NCI-H226 (cell line): ENCODE data around the gene MACROD1.
"Not testable (repeated sequence)": the region's sequence is repeated elsewhere in the genome, so short reads cannot be mapped to it uniquely, and the experiment has no call there.

Source experiments
- DNase-seq: peaks from one replicate; pipeline ENCODE4 v3.0.0-alpha.2; 2015

MACROD1 gene

DNA sequence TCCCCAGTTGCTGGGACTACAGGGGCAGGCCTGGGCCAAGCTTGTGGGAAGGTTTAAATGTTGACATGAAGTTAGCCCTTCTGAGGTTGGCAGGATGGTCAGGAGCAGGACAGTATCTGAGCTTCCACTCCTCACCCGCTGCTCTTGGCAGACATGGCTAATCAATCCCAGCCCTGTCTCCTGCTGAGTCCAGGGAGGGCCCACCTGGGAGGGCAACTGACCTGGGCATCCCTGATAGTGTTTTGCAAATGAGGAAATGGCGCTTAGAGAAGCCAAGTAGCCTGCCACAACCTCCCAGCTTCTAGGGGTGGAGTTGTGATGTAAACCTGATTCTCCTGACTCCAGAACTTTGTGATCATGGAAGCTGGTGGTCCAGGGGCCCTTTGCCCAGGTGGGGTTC is 113.5 kb downstream of the MACROD1 start:
- DNase-seq: no peak

DNA sequence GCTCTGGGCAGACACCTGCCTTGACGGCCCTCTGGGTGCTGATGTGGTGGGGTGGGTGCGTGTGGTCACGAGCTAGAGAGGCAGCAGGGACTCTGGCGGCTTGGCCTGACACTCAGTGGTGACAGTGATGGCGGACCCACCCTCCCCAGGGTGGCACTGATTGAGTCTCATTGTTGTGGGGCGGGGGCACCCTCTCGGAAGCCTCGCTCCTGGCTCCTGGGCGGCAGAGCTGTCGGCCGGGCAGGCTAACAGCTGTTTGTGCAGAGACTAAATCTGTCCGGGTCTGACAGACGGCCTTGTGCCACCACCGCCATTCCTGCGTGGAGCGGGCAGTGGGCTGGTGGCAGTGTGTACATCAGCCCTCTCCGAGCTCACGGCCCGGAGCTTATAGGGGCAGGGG is 114.6 kb downstream of the MACROD1 start:
- no peak for DNase-seq

DNA sequence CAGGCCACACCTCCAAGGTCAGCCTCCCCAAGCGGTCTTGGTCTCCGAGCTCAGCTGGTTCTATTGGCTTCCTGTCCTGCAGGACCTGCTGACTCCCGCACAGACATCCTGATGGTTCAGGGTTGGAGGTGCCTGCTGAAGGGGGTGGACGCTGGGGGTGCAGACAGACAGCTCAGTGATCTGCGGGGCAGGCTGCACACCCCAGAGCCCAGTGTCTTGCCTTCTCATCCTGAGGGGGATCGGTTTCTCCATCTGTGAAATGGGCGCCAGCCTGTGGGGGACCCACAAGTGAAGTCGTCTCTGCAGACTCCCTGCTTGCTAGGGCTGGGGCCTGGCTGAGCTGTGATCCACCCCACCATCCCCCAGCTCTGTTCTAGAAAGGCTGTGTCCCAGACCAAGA is 116.4 kb downstream of the MACROD1 start:
- no peak for DNase-seq

DNA sequence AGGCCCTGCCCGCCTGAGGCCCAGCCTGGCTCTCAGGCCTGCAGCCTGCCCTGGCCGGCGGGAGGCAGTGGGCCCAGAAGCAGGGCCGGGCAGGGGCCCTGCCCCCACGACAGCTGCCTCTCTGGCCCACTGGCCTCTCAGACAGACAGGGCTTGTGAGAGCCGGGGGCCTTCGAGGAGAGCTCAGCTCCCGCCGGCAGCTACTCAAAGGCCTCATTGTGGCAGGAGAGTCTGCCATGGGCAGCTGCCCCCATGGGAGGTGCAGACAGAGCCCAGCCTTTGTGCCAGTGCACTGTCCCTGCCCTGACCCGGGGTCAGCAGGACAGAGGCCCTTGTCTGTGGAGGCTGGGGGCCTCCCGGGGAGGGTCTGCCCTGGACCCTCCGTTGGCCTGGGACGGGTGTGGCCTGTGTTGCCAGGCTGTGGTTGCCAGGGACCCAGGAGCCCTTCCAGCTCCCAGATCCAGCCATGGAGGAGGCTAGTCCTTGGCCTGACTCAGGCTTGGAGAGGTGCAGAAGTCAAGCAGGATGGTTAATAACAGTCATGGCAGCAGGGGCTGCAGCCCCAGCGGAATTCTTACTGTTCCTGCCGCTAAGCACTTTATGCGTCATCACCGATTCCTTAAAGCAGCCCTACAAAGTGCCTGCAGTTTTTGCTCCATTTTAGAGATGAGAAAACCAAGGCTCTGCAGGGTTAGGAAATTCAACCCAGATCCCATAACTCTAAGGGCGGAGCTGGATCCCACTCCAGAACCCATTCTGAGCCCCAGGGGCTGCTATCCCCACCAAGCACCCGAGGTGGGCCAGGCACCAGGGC is 117.7 kb downstream of the MACROD1 start:
- no peak for DNase-seq

DNA sequence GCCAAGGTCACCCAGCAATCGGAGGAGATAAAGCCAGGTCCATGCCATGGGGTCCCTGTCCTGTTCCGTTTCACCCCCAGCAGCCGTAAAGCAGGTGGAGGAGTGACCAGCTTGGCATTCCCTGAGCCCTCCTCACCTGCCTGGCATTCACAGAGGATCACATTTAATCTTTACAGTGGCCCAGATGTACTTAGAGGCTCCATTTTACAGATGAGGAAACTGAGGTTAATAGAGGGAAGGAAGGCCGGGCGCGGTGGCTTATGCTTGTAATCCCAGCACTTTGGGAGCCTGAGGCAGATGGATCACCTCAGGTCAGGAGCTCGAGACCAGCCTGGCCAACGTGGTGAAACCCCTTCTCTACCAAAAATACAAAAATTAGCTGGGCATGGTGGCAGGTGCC is 118.5 kb downstream of the MACROD1 start:
- not testable (repeated sequence) for DNase-seq

DNA sequence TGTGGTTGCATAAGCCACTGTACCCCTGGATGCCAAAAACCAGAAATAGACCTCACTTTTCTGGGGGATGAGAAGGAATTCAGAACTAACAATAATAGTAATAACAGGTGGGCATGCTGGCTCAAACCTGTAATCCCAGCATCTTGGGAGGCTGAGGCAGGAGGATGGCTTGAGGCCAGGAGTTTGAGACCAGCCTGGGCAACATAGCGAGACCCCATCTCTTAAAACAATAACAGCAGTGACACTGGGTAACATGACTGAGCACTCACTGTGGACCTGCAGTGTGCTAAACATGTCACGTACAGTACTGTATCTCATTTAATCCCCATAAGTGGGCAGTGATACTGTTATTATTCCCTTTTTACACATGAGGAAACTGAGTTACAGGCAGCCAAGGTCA is 120.2 kb downstream of the MACROD1 start:
- DNase-seq: no peak

DNA sequence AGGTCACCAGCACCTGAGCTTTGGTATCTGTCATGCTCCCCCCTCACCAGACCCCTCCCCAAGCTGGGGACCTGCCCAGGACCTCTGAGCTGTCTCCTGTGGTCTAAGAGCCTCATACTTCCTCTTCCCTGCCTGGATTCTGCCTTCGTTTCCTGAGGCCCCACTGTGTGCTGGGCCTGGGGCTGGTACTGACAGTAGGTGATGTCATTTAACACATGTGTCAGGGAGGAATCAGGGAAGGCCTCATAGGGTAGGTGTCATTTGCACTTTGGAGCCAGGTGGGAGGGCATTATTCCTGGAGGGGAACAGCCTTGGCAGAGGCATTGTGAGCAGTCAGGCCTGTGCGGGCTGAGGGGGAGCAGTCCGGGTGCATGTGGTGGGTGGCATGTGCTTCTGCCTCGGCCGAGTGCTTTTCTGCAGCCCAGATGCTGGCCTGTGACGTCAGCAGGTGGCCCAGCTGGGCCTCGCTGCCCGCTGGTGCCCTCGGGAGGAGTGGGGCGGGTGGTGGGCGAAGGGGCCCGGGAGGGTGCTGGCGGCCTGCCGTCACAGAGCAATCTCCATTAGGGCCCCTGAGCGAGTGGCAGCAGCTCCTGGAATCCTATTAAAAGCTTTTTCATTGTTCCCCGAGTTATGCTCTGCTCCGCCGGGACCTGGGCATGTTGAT is 121.1 kb downstream of the MACROD1 start:
- no peak for DNase-seq

DNA sequence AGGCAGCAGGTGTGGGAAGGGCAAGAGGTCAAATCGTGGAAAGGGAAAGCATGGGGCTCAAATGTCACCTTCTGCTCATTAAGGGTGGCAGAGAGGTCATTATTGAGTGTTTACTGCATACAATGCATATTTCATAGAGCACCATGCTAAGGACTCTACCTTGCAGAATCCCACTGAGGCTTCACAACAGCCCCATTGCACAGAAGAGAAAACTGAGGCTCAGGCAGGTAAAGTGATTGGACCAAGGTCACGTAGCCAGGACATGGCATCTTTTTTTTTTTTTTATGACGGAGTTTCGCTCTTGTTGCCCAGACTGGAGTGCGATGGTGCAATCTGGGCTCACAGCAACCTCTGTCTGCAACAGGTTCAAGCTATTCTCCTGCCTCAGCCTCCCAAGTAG is 122.4 kb downstream of the MACROD1 start:
- no peak for DNase-seq

DNA sequence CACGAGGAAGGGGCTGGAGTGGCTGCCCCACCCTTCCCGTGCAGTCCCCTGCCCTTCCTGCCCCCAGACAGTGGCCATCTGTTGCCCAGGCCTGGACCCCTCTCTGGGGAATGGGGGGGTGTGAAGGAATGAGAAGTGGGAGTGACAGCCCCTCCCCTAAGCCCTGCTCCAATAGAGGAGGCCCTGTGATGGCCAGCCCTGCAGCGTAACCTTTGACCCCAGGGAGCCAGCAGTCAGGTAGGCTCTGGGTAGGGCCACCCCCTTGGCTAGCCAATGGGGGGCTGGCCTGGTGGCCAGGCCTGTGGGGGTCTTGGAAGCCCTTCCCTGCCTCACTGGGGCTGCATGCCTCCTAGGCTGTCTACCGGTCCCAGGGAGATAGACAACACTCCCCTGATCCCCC is 123.6 kb downstream of the MACROD1 start:
- DNase-seq: no peak

DNA sequence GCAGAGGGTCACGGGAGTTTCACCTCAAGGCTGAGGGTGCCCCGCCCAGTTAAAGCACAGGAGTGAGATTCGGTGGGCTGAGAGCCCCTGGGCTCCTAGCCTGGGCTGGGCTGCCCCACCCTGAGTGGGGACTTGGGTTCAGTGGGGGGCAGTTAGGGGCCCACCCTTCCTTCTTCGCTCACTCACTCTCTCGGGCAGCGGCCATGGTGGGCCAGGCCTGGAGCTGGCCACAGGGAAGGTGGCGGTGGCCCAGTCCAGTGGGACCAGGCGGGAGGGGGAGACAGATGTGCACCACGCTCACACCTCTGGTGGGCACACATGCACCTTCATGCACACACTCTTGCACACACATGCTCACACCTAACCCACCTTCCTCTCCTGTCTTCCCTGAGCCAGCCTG is 124.1 kb downstream of the MACROD1 start:
- DNase-seq: no peak

DNA sequence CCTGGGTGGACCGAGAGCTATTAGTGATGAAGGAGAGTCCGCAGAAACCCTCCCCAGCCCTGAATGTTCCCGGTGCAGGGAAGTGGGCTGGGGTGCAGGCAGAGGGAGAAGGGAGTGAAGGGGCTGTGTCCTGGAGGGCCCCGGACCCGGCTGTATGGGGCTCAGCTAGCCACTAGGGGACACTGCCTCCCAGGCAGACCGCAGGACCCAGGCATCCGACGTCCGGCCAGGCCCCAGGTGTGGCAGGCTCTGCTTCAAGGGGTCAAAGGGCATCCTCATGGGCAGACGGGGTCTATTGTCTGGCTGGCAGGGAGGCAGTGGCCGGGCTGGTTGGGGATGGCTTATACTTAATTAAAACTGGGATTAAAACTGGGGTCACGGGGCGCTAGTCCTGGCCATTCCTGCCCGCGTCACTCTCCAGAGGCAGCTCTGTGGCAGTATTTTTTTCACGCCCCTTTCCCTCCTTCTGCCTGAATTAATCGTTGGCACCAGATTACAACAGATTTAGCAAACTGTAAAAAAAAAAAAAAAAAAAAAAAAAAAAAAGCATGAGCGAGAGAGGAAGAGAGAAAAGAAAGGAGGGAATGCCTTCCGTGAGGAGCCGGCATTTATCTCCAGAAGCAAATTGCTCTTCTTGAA is 125.1 kb downstream of the MACROD1 start:
- no peak for DNase-seq

DNA sequence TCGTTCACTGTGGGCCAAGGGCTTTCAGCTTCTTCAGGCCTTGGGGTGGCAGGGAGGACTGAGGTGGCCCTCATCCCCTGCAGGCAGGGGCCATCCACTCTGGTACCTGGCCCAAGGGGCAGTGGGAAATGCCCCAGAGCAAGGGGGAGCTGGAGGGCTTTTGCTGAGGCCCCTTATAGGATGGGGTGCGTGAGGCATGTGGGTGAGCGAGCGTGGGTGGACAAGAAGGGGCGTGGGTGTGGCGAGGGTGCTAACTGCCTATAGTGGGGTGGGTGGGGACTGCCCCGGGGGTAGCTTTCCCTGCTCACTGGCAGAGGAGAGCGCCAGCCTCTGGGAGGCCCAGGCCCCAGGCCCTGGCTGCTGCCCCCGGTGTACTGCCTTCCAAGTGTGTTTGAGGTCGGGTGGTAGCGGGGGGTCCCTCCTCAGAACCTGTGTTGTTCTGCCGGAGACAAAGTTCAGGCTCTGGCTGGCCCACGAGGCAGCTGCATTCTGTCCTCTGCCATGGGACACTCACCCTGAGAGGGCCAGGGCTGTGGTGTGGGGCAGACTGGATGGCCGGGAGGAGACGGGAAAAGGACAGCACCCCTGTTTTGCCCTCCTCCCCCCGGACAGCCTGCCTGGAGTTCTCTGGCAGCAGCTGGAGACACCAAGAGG is 126.8 kb downstream of the MACROD1 start:
- DNase-seq: no peak

DNA sequence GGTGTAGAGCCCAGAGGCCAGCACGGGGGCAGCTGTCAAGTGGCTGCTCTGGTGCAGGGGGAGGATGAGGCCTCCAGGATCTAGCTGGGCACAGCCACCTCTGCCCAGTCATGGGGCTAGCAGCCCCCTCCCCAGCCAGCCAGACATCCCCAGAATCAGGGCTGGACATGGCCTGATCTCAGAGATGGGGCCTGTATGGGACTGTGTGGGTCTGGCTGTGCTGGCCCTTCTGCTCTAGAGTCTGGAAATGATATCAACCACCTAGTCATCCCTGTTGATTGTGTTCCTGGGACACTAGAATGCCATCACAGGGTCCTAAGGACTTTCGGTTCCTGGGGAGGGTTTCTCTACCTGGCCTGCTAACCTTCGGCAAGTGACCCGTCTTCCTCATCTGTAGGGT is 127.4 kb downstream of the MACROD1 start:
- no peak for DNase-seq

DNA sequence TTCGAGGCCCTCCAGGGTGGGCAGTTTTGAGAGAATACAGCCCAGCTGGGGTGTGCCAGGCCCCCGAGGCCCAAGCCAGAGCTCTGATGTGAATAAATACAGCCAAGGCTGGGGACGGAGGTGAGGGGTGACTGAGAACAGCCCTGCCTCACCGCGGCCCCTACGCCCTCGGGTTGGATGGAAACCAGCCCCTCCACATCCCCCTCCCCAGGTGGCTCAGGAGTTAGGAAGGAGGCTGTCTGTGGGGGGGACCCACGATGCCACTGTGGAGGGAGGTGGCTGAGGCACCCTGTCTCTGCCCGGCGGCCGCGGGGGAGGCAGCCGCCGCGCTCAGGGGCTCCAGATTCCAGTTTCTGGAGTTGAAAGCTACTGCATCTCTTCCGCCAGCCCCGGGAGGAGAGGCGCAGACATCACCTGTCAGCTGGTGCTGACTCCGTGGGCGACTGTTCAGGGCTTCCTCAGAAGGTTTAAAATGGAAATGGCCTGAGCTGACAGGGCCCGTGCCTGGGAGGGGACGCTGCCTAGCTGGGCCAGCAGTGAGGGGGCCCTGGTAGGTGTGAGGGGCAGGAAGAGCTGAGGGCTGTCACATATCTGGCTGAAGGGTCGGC is 128.8 kb downstream of the MACROD1 start:
- DNase-seq: no peak

DNA sequence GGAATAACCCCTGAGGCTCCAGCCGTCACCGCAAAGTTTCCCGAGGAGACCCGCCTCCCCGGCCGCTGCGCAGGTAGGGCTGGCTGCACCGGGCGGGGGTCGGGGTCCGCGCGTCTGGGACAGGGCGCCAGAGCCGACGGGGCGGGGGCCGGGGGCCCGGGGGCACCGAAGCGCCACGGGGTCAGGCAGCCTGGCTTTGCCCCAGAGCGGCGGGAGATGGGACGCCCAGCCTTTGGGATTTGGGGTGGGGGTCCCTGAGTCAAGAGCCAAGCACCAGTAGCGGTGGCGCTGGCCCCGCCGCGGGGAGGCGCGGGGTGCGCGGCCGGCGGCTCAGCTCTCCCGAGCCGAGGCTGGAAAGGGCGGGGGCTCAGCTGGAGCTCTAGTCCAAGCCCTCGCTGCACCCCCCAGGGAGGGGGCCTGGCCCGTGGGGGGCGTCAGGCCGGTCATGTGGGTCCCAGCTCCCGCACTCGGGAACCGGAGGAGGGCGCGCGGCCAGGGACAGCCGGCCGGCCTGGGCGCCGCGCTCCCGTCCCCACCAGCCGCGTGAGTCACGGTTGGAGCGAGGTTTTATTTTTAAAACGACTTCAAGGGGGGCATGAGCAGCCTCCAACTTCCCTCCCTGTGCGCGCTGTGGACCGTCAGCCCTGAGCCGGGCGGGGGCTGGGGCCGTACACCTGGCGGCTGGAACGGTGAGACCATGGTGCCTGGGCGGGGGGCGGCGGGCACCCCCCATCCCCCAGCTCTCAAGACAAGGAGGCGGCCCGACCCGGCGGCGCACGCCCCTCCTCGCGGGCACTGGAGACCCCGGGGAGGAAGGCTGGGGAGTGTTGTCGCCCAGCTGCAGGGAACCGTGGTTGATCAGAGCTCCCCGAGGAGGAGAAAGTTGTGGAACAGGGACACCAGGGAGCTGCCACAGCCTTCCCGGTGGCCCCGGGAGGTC is 129.6 kb downstream of the MACROD1 start:
- no peak for DNase-seq

DNA sequence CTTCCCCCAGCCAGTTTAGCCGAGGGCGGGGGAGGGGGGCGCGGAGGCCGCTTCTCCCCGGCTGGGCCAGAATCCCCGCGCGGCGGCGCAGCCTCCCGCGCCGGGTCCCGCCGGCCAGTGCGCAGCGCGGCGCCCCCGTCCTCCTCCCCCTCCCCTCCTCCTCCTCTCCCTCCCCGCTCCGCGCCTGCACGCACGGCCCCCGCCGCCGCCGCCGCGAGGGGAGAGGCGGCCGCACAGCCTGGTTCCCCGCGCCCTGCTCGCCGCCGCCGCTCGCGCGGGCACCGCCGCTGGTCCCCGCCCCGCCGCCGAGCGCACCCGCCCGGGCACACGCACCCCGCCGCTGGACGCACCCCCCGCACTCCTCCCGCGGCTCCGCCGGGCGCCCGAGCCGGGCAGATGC is 130.3 kb downstream of the MACROD1 start, which contains the start of gene FLRT1:
Gene FLRT1 (plus strand): TSS at position 356 of the 400 bp plus-strand sequence. CDS start 80,337 bp downstream, outside the sequence.
- no peak for DNase-seq

DNA sequence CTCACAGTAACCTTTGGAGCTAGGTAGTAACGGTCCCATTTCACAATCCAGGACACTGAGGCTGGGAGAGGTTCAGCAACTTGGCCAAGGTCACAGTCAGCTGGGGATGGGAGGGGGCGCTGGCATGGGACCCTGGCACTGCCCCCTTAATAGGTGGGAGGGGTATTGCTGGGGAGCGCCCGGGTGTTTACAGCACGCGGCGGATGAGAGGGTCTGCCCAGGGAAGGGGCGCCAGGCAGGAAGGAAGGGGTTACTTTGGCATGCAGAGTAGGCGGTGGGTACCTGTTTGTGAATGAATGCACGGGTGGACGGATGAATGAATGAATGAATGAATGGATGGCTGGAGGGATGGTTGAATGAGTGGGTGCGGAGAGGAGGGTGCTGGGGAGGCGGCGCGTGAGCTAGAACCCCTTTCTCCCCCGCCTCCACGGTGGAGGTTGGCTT is 130.8 kb downstream of the MACROD1 start:
- no peak for DNase-seq

DNA sequence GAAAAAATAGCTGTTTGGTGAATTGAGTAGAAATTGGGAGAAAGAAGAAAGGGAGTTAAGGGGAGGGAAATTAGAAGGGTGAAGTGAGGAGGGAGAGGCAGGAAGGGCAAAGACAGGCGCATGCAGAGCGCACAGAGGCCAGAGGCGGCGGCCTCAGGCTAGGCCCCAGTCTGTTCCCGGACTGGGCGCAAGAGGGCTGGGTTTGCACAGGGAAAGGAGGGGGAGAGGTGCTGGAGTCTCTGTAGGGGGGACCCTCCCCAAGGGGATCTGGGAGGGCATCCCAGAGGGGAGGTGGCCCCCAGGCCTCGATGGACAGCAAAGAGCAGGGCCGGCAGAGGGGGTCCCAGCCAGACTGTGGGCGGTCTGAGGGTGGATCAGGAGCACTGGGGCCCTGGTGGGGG is 131.5 kb downstream of the MACROD1 start:
- DNase-seq: no peak

DNA sequence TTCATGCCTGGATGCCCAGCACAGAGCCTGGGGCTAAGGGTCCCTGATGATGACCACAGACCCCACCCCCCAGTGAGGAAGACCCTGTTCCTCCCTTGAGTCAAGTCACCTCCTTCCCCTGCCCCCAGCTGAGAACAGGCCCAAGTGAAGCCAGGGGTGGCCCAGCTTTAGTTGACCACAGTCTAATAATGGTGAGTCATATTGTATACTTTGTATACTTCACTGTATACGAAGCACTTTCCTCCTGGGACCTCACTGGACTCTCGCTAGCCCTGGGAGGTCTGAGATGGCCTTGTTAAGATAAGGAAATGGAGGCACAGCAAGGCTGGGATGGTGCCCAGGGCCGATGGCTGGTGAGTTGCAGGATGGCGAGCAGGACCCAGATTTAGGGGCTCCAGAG is 133.9 kb downstream of the MACROD1 start:
- DNase-seq: no peak

DNA sequence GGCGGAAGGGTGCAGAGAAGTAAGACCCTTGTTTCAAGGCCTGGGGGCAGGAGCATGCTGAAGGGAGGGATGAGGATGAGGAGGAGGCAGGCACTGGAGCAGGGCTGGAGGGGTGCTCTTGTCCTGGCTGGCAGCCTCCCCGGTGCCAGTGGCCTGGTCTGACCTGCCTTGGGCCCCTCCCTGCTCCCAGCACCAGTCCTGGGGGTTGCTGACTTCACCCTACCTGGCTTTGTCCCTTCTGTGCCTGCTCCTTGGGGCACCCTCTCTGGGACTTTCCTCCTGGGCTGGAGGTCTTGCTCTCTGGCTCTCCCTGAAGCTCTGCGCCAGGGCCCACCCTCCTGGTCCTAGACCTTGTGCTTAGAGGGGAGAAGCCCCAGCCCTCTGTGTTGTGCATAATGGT is 134.9 kb downstream of the MACROD1 start:
- DNase-seq: no peak

DNA sequence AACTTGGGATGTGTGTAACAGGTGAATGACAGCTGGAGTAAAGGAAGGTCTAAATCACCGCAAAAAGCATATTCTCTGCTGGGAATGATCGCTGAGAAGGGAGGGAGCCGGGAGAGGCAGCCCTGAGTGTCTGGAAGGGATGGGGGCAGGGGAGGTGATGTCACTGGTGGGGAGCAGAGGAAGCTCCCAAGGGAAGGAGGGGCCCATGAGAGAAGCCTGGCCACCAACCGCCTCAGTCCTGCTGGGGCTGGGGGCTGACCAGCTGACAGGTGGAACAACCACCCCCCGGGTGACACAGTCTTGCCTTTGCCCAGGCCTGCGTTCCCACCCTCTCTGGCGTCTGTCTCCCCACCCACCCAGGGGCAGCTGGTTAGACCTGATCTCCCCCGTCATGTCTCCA is 136.1 kb downstream of the MACROD1 start:
- DNase-seq: no peak
